LNCaP clone FGC (cell line): ENCODE results near the gene CYP17A1.
"Not testable (repeated sequence)": the region's sequence is repeated elsewhere in the genome, so short reads cannot be mapped to it uniquely, and the experiment has no call there.

Source experiments
- DNase-seq: peaks from one replicate; pipeline ENCODE4 v3.0.0-alpha.2; 2011; ENCODE audit warnings: low read depth
- H3K4me3 ChIP-seq: 2 replicates; pipeline ENCODE4 v1.5.1; 2011; ENCODE audit warnings: mild to moderate bottlenecking, low read depth, low read length, control low read depth
- TF ChIP-seq, protein P1 (sequence below): IDR thresholded peaks from 2 replicates; pipeline ENCODE4 v1.5.1; 2012; ENCODE audit warnings: mild to moderate bottlenecking; ENCODE audit not compliant: control insufficient read depth, insufficient read depth; ENCODE audit errors: extremely low read depth

Gene CYP17A1

DNA sequence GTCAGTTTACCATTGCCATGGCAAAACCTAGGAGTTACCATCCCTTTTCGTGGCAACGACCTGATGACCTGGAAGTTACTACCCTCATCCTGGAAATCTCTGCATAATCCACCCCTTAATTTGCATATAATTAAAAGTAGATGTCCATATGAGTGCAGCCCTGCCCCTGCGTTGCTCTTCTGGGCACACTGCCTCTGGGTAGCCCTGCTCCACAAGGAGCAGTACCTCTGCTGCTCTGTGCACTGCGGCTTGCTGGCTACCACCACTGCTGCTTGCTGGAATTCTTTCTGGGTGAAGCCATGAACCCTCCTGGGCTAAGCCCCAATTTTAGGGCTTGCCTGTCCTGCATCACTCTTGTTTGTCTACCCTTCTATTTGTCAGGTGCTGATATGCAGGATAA lies 12.5 kb downstream of the CYP17A1 start:
- DNase-seq, result no peak
- no peak overlapping the region for H3K4me3 ChIP-seq
- TF ChIP-seq, protein P1, sequence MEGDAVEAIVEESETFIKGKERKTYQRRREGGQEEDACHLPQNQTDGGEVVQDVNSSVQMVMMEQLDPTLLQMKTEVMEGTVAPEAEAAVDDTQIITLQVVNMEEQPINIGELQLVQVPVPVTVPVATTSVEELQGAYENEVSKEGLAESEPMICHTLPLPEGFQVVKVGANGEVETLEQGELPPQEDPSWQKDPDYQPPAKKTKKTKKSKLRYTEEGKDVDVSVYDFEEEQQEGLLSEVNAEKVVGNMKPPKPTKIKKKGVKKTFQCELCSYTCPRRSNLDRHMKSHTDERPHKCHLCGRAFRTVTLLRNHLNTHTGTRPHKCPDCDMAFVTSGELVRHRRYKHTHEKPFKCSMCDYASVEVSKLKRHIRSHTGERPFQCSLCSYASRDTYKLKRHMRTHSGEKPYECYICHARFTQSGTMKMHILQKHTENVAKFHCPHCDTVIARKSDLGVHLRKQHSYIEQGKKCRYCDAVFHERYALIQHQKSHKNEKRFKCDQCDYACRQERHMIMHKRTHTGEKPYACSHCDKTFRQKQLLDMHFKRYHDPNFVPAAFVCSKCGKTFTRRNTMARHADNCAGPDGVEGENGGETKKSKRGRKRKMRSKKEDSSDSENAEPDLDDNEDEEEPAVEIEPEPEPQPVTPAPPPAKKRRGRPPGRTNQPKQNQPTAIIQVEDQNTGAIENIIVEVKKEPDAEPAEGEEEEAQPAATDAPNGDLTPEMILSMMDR, result no peak

DNA sequence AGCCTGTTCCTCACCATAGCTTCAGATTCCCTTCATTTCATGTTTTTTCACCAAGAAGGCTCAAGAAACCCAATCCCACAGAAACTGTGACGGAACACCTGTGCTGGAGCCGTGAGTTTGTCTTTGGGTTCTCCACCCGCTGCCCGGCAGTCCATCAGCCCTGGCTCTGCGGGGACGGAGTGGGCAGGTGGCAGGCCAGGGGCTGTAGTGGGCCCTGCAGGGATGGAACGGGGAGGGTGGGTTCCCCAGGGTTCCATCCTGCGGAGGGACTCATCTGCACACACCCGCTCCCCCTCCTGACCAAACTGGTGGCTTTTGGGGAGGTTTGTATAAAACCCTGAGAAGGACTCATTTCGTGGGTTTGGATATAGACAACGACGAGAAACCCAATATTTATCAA lies 15.0 kb downstream of the CYP17A1 start:
- DNase-seq, result no peak
- TF ChIP-seq, protein P1, result no peak
- no peak overlapping the region for H3K4me3 ChIP-seq

DNA sequence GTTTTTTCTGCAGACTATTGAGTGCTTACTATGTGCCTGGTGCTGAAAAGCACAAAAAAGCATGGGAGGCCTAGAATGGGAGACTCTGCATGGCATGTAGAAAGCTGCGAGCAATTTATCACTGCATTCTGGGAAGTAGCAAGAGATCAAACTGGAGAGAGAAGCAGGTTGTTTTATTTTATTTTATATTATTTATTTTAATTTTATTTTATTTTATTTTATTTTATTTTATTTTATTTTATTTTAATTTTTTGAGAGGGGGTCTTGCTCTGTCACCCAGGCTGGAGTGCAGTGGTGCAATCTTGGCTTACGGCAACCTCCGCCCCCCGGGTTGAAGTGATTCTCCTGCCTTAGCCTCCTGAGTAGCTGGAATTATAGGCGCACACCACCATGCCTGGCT lies 17.2 kb downstream of the CYP17A1 start:
- DNase-seq, H3K4me3 ChIP-seq: not testable (repeated sequence)

DNA sequence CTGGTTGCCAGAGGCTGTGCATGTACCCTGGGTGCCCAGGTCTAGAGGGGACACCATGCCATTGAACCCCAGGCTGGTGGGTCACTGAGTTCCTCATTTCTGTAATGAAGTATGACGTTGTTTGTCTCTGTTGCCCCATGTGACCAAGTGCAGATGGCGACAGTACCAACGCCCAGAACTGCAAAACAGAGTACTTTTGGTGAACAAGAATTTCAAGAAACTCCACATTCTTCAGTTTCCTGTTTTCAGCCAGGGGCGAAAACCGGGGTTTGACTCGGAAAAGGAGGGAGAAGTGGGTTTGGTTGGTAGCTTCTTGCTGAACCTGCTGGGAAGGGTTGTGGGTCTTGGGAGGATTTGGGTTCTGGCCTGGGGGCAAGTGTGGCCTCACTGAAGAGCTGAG lies 18.2 kb downstream of the CYP17A1 start:
- DNase-seq, result no peak
- H3K4me3 ChIP-seq, result no peak overlapping the region
- TF ChIP-seq, protein P1, result no peak

DNA sequence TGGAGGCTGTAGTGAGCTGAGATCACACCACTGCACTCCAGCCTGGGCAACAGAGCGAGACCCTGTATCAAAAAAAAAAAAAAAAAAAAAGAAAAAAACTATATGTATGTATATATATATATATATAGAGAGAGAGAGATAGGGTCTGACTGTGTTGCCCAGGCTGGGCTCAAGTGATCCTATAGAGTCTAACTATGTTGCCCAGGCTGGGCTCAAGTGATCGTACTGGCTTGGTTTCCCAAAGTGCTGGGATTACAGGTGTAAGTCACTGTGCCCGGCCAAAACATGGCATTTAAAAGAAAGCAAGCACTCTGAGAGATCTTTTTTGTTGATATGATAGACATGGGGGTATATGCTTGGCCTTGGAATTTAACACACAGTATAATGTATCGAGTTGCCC lies 20.0 kb downstream of the CYP17A1 start:
- no peak for DNase-seq
- H3K4me3 ChIP-seq, result no peak overlapping the region
- TF ChIP-seq, protein P1, result no peak

DNA sequence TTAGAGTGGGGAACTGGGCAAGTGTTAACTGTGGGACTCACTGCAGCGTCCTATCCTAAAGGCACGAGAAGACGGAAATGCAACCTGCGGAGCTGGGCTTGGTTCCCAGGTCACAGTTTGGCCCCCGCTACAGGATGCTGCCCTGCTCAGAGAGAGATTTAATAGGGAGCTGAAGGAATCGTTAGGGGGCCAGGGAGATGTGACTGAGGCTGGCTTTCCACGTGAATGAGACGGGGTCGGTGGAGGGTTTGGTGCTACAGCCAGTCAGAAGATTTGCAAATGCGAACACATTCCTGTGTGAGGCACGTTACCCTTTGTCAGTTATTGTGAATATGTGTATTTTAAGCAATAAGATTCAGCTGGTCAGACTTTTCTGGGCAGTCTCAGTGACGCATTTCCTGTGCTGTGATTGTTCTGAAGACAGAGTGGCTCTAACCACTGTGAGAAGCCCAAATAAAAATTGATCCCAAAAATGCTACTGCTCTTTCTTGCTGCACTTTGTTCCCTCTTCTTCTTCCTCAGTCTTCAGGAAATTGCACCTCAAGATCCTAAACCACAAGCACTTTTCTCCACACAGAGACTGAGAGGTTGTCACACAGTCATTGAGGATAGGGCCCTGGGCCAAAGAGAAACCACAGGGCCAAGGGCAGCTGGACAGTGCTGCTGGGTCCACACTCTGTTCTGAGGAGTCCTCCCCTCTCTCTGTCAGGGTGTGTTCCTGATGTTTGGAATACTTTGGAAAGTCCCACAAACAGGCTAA lies 21.2 kb downstream of the CYP17A1 start:
- no peak for DNase-seq
- no peak overlapping the region for H3K4me3 ChIP-seq
- TF ChIP-seq, protein P1, result no peak

DNA sequence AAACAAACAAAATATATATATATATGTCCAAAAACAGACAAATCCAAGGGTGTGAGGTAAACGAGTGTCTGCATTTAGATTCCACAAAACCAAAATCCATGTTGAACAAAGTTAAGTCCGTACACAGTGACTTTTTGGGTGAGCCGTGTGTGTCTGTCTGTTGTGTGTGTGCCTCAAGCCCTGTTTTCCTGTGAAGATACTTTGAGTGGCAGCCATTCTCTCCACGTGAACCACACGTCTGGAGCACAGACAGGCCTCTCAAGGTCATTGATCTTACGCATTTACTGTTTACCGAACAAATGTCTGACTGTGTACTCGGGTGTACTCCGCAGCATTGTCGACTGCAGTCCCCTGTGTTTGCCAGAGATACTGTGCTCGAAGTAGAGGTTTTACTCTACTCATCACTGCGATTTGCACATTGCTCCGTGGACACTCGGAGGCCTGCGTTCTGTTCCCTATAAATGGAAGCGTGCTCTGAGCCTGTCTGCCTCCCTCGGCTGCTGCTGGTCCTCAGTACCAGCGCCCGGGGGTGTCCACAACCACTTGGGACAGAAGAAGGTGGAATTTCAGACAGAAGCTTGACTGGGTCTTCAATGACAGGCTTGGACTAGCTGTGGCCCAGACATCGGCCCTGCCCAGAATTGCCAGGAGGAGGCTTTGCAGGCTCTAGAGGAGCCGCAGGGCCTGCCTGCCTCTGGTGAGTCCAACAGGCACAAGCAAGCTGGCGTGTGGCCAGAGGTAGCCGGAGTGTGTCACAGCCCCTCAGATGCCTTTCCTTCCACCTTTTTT lies 22.1 kb downstream of the CYP17A1 start:
- DNase-seq, result no peak
- no peak overlapping the region for H3K4me3 ChIP-seq
- TF ChIP-seq, protein P1, result no peak
